Gastroesophageal sphincter (tissue), 3 donors: ENCODE measurements around the gene MOB3A.

Experiments
- EP300 ChIP-seq: sonication (generic); formaldehyde crosslinking; IDR thresholded peaks from one replicate; pipeline ENCODE4 v1.6.1; 2017; ENCODE audit warnings: antibody characterized with exemption, mild to moderate bottlenecking
- POLR2AphosphoS5 ChIP-seq: sonication (generic); formaldehyde crosslinking; IDR thresholded peaks from one replicate; pipeline ENCODE4 v1.6.1; 2017; ENCODE audit warnings: antibody characterized with exemption
- TF ChIP-seq, protein P1 (sequence below), 4 experiments: fragments of 200-600 bp in 2 of 4; fragments of 450-650 bp in 2 of 4; sonication (generic) in 1 of 4; IDR thresholded peaks; one replicate each; pipeline ENCODE4 v1.5.1; 2017 to 2019; ENCODE audit warnings: antibody characterized with exemption in 4 of 4, mild to moderate bottlenecking in 2 of 4, moderate library complexity in 2 of 4

DNA sequence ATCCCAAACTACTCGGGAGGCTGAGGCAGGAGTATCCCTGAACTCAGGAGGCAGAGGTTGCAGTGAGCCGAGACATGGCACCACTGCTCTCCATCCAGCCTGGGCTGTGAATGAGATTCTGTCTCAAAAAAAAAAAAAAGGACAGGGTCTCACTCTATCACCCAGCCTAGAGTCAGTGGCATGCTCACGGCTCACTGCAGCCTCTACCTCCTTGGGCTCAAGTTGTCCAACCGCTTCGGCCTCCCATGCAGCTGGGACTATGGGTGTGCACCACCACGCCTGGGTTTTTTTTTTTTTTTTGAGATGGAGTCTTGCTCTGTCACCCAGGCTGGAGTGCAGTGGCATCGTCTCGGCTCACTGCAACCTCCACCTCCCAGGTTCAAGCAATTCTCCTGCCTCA, 59.7 kb downstream of the MOB3A start:
- TF ChIP-seq, protein P1, sequence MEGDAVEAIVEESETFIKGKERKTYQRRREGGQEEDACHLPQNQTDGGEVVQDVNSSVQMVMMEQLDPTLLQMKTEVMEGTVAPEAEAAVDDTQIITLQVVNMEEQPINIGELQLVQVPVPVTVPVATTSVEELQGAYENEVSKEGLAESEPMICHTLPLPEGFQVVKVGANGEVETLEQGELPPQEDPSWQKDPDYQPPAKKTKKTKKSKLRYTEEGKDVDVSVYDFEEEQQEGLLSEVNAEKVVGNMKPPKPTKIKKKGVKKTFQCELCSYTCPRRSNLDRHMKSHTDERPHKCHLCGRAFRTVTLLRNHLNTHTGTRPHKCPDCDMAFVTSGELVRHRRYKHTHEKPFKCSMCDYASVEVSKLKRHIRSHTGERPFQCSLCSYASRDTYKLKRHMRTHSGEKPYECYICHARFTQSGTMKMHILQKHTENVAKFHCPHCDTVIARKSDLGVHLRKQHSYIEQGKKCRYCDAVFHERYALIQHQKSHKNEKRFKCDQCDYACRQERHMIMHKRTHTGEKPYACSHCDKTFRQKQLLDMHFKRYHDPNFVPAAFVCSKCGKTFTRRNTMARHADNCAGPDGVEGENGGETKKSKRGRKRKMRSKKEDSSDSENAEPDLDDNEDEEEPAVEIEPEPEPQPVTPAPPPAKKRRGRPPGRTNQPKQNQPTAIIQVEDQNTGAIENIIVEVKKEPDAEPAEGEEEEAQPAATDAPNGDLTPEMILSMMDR (IDR thresholded peaks at IDR 0.05): no peak
- no peak for TF ChIP-seq POLR2AphosphoS5
- TF ChIP-seq EP300: no peak
